HEK293 (cell line): ENCODE data around the gene MTLN.

ENCODE experiments used
- CTCF ChIA-PET: fragments of 350-600 bp; formaldehyde crosslinking; extraction: SDS; loops from one replicate; lab custom pipeline; 2021; ENCODE audit warnings: antibody characterized with exemption; lab: Yijun Ruan, JAX
- POLR2A ChIA-PET: fragments of 300-600 bp; formaldehyde crosslinking; extraction: SDS; loops from one replicate; lab custom pipeline; 2020; ENCODE audit warnings: antibody characterized with exemption, inconsistent platforms; lab: Yijun Ruan, JAX
- H3K27ac ChIP-seq: fragments of 200-500 bp; sonication (Bioruptor generic); 2 replicates; pipeline ENCODE4 v1.5.1; 2014; ENCODE audit warnings: low read depth, low read length, control low read depth, inconsistent platforms; ENCODE audit errors: extremely low read depth
- H3K36me3 ChIP-seq, 2 experiments: fragments of 200-500 bp in 1 of 2; sonication (Bioruptor generic) in 1 of 2; 1 replicate in 1 of 2; 2 replicates in 1 of 2; pipeline ENCODE4 v1.5.1; 2014 to 2017; ENCODE audit warnings: inconsistent platforms in 2 of 2, low read length in 2 of 2; ENCODE audit not compliant: control insufficient read depth in 2 of 2, insufficient read depth in 1 of 2
- H3K4me1 ChIP-seq: fragments of 200-500 bp; sonication (Bioruptor generic); 2 replicates; pipeline ENCODE4 v1.5.1; 2014; ENCODE audit warnings: mild to moderate bottlenecking, low read length, inconsistent platforms; ENCODE audit not compliant: control insufficient read depth, insufficient read depth
- H3K4me3 ChIP-seq: 2 replicates; pipeline ENCODE4 v1.5.1; 2011; ENCODE audit warnings: low read depth, mild to moderate bottlenecking, control low read depth, low read length, moderate library complexity
- H3K9me3 ChIP-seq: fragments of 200-500 bp; sonication (Bioruptor generic); 2 replicates; pipeline ENCODE4 v1.5.1; 2014; ENCODE audit warnings: low read depth, low read length, inconsistent platforms; ENCODE audit not compliant: control insufficient read depth, insufficient read depth
- ATF2 ChIP-seq: fragments of 450-650 bp; formaldehyde crosslinking; IDR thresholded peaks from 2 replicates; pipeline ENCODE4 v1.5.1; 2016; ENCODE audit warnings: missing biosample characterization, missing genetic modification characterization, low read depth
- CTCF ChIP-seq: fragments of 450-650 bp; formaldehyde crosslinking; IDR thresholded peaks from 2 replicates; pipeline ENCODE4 v1.5.1; 2016; ENCODE audit warnings: missing biosample characterization, missing genetic modification characterization
- EGR2 ChIP-seq: fragments of 450-650 bp; formaldehyde crosslinking; IDR thresholded peaks from 2 replicates; pipeline ENCODE4 v1.5.1; 2016; ENCODE audit warnings: low read depth, missing biosample characterization, missing genetic modification characterization
- HIC1 ChIP-seq: fragments of 450-650 bp; formaldehyde crosslinking; IDR thresholded peaks from 2 replicates; pipeline ENCODE4 v1.5.1; 2016; ENCODE audit warnings: missing biosample characterization, missing genetic modification characterization
- IKZF3 ChIP-seq: fragments of 450-650 bp; IDR thresholded peaks from 2 replicates; pipeline ENCODE4 v1.5.0; 2018; ENCODE audit warnings: missing biosample characterization, mild to moderate bottlenecking, missing genetic modification characterization, moderate library complexity
- KLF16 ChIP-seq: fragments of 450-650 bp; formaldehyde crosslinking; IDR thresholded peaks from 2 replicates; pipeline ENCODE4 v1.5.1; 2017; ENCODE audit warnings: missing biosample characterization, missing genetic modification characterization
- KLF17 ChIP-seq: fragments of 450-650 bp; formaldehyde crosslinking; IDR thresholded peaks from 2 replicates; pipeline ENCODE4 v1.5.1; 2016; ENCODE audit warnings: missing biosample characterization, missing genetic modification characterization
- PATZ1 ChIP-seq: fragments of 450-650 bp; formaldehyde crosslinking; IDR thresholded peaks from 2 replicates; pipeline ENCODE4 v1.5.1; 2016; ENCODE audit warnings: missing biosample characterization, missing genetic modification characterization
- SCRT1 ChIP-seq: fragments of 450-650 bp; formaldehyde crosslinking; IDR thresholded peaks from 2 replicates; pipeline ENCODE4 v1.5.1; 2016; ENCODE audit warnings: missing biosample characterization, missing genetic modification characterization, borderline replicate concordance
- SP2 ChIP-seq: fragments of 450-650 bp; formaldehyde crosslinking; IDR thresholded peaks from 2 replicates; pipeline ENCODE4 v1.5.1; 2016; ENCODE audit warnings: missing biosample characterization, missing genetic modification characterization
- SP3 ChIP-seq: fragments of 450-650 bp; formaldehyde crosslinking; IDR thresholded peaks from 2 replicates; pipeline ENCODE4 v1.5.1; 2016; ENCODE audit warnings: missing biosample characterization, missing genetic modification characterization
- SP7 ChIP-seq: fragments of 450-650 bp; formaldehyde crosslinking; IDR thresholded peaks from 2 replicates; pipeline ENCODE4 v1.5.1; 2016; ENCODE audit warnings: missing biosample characterization, missing genetic modification characterization
- ZBTB17 ChIP-seq: fragments of 450-650 bp; formaldehyde crosslinking; IDR thresholded peaks from 2 replicates; pipeline ENCODE4 v1.5.1; 2016; ENCODE audit warnings: missing biosample characterization, missing genetic modification characterization
- ZEB2 ChIP-seq: fragments of 450-650 bp; formaldehyde crosslinking; IDR thresholded peaks from 2 replicates; pipeline ENCODE4 v1.5.1; 2016; ENCODE audit warnings: missing biosample characterization, missing genetic modification characterization
- ZFHX2 ChIP-seq: fragments of 450-650 bp; formaldehyde crosslinking; conservative IDR thresholded peaks from 2 replicates; pipeline ENCODE4 v1.5.1; 2016; ENCODE audit warnings: missing biosample characterization, missing genetic modification characterization
- ZNF302 ChIP-seq: fragments of 450-650 bp; formaldehyde crosslinking; IDR thresholded peaks from 2 replicates; pipeline ENCODE4 v1.5.1; 2016; ENCODE audit warnings: missing biosample characterization, missing genetic modification characterization, low read depth
- ZNF324 ChIP-seq: fragments of 450-650 bp; formaldehyde crosslinking; IDR thresholded peaks from 2 replicates; pipeline ENCODE4 v1.5.1; 2016; ENCODE audit warnings: missing biosample characterization, missing genetic modification characterization
- ZNF335 ChIP-seq: fragments of 450-650 bp; formaldehyde crosslinking; conservative IDR thresholded peaks from 2 replicates; pipeline ENCODE4 v1.5.1; 2016; ENCODE audit warnings: missing biosample characterization, missing genetic modification characterization
- ZNF394 ChIP-seq: fragments of 450-650 bp; formaldehyde crosslinking; IDR thresholded peaks from 2 replicates; pipeline ENCODE4 v1.5.1; 2016; ENCODE audit warnings: missing biosample characterization, missing genetic modification characterization, mild to moderate bottlenecking, moderate library complexity, borderline replicate concordance
- ZNF501 ChIP-seq: fragments of 450-650 bp; formaldehyde crosslinking; IDR thresholded peaks from 2 replicates; pipeline ENCODE4 v1.5.1; 2016; ENCODE audit warnings: missing biosample characterization, missing genetic modification characterization
- ZNF600 ChIP-seq: fragments of 450-650 bp; formaldehyde crosslinking; IDR thresholded peaks from 2 replicates; pipeline ENCODE4 v1.5.1; 2016; ENCODE audit warnings: missing biosample characterization, missing genetic modification characterization
- ZNF626 ChIP-seq: fragments of 450-650 bp; sonication (Bioruptor Pico); formaldehyde crosslinking; IDR thresholded peaks from 2 replicates; pipeline ENCODE4 v1.5.1; 2018; ENCODE audit warnings: missing biosample characterization, missing genetic modification characterization, inconsistent platforms
- ZNF629 ChIP-seq: fragments of 450-650 bp; formaldehyde crosslinking; IDR thresholded peaks from 2 replicates; pipeline ENCODE4 v1.5.1; 2017; ENCODE audit warnings: missing biosample characterization, missing genetic modification characterization
- ZNF660 ChIP-seq: fragments of 450-650 bp; IDR thresholded peaks from 2 replicates; pipeline ENCODE4 v1.5.1; 2018; ENCODE audit warnings: missing biosample characterization, mild to moderate bottlenecking, missing genetic modification characterization
- ZNF76 ChIP-seq: fragments of 450-650 bp; formaldehyde crosslinking; IDR thresholded peaks from 2 replicates; pipeline ENCODE4; 2016; ENCODE audit warnings: low read depth, missing biosample characterization, missing genetic modification characterization, borderline replicate concordance
- ZNF776 ChIP-seq: fragments of 450-650 bp; formaldehyde crosslinking; IDR thresholded peaks from 2 replicates; pipeline ENCODE4 v1.5.0; 2017; ENCODE audit warnings: missing biosample characterization, missing genetic modification characterization, borderline replicate concordance
- ZNF830 ChIP-seq: fragments of 450-650 bp; IDR thresholded peaks from 2 replicates; pipeline ENCODE4 v1.5.0; 2018; ENCODE audit warnings: missing biosample characterization, missing genetic modification characterization, low read depth, mild to moderate bottlenecking, moderate library complexity

MTLN gene

GRCh38 chr2:110204408-110205385 lies 7.7 kb downstream of the MTLN start, which contains the start of gene NPHP1:
TSS of gene NPHP1 (minus strand) at chr2:110205013. CDS start at chr2:110204968, 45 bp downstream.
- POLR2A ChIA-PET: interaction anchor here (0.5 kb wide), 1 partner anchor 482 kb away, joined by 3 read pairs; no protein-coding TSS in a partner anchor
- Histone ChIP-seq H3K4me1 (no peaks in the 10 kb centered on the region), H3K9me3 (no peaks in the 10 kb centered on the region), H3K36me3 (peaks cover 0 to 9% of the 10 kb centered on the region in 2 experiments; a peak in 2 of 3 replicates), H3K27ac (no peak within 1 kb of the TSS), H3K4me3 (peak within 1 kb of the TSS; percentile 94)
- CTCF ChIA-PET: interaction anchor here (0.7 kb wide), 1 partner anchor 749 kb away, joined by 3 read pairs; no protein-coding TSS in a partner anchor
- TF ChIP-seq ZNF335 (peak; percentile 25; the same call in 1 of the 2 replicates), ZBTB17 (tag by site-specific recombination) (peak; percentile 66), SP3 (tag by site-specific recombination) (peak; percentile 75), ZNF302 (tag by site-specific recombination) (no peak), ZNF830 (tag by site-specific recombination) (no peak), ZNF626 (tag by site-specific recombination) (no peak), ZNF324 (tag by site-specific recombination) (0 out of 2 replicates have a peak, but pooled peaks have one; percentile 37), ZNF776 (tag by site-specific recombination) (no peak), SP7 (peak; percentile 30; the same call in 1 of the 2 replicates), EGR2 (tag by site-specific recombination) (peak; percentile 58; the same call in 1 of the 2 replicates), ZNF501 (tag by site-specific recombination) (0 out of 2 replicates have a peak, but pooled peaks have one; percentile 45), ZNF600 (tag by site-specific recombination) (0 out of 2 replicates have a peak, but pooled peaks have one; percentile 18), ZNF660 (0 out of 2 replicates have a peak, but pooled peaks have one; percentile 64), SP2 (peak; percentile 45), ZNF629 (tag by site-specific recombination) (0 out of 2 replicates have a peak, but pooled peaks have one; percentile 16), ZFHX2 (peak; percentile 46), ZNF76 (tag by site-specific recombination) (peak; percentile 75; the same call in 1 of the 2 replicates), KLF17 (0 out of 2 replicates have a peak, but pooled peaks have one; percentile 28), SCRT1 (tag by site-specific recombination) (peak; percentile 93), ZNF394 (peak; percentile 46; the same call in 1 of the 2 replicates), PATZ1 (tag by site-specific recombination) (peak; percentile 62; the same call in 1 of the 2 replicates), KLF16 (tag by site-specific recombination) (peak; percentile 59), CTCF (tag by site-specific recombination) (0 out of 2 replicates have a peak, but pooled peaks have one; percentile 6), ZEB2 (tag by site-specific recombination) (no peak), ATF2 (tag by site-specific recombination) (peak; percentile 59; the same call in 1 of the 2 replicates), HIC1 (tag by site-specific recombination) (no peak), IKZF3 (peak; percentile 49; the same call in 1 of the 2 replicates)
